Activated T-cell treated with anti-CD3 and anti-CD28 coated beads, Interleukin-2, amount 50 U/mL, for 72 hours (primary cell): Measurements from ENCODE around the gene RAB11FIP2. TPM values are rescaled to one million over a fixed set of nuclear protein-coding genes. Genes with fewer than 3 reads are reported as not detected.
"Not testable (repeated sequence)": the region's sequence is repeated elsewhere in the genome, so short reads cannot be mapped to it uniquely, and the experiment has no call there.

ENCODE experiments used
- ATAC-seq, 2 donors: fragments of 150-1000 bp; cut with Tn5 transposase; replicated peaks in 1 of 2; 2 replicates each; pipeline ENCODE4 v1.10.0; 2021; ENCODE audit warnings: moderate library complexity in 2 of 2, mild to moderate bottlenecking in 1 of 2
- DNase-seq, 2 donors: peaks; one replicate each; pipeline ENCODE4 v3.0.0; 2021 to 2022; ENCODE audit warnings: mixed read lengths in 1 of 2
- H3K27ac Mint-ChIP-seq: one replicate; pipeline ENCODE4 v1.8.0; 2022; ENCODE audit warnings: mild to moderate bottlenecking, moderate library complexity, mixed read lengths
- H3K27me3 Mint-ChIP-seq: one replicate; pipeline ENCODE4 v1.8.0; 2022; ENCODE audit warnings: low read depth, mixed read lengths
- H3K36me3 Mint-ChIP-seq, 2 donors: one replicate each; pipeline ENCODE4 v1.8.0; 2022; ENCODE audit warnings: mixed read lengths in 2 of 2, mild to moderate bottlenecking in 1 of 2; ENCODE audit not compliant: insufficient read depth in 2 of 2
- H3K4me1 Mint-ChIP-seq: one replicate; pipeline ENCODE4 v1.8.0; 2022; ENCODE audit warnings: low read depth, mixed read lengths
- H3K4me3 Mint-ChIP-seq, 2 donors: one replicate each; pipeline ENCODE4 v1.8.0; 2022; ENCODE audit warnings: mild to moderate bottlenecking in 2 of 2, mixed read lengths in 2 of 2, moderate library complexity in 2 of 2
- H3K9me3 Mint-ChIP-seq, 2 donors: one replicate each; pipeline ENCODE4 v1.8.0; 2022; ENCODE audit warnings: mixed read lengths in 2 of 2
- total RNA-seq, 2 donors: library from RNA; stranded (reverse); gene quantifications; one replicate each; pipeline ENCODE4 v1.2.3, GENCODE V29; 2022

The RAB11FIP2 gene, protein sequence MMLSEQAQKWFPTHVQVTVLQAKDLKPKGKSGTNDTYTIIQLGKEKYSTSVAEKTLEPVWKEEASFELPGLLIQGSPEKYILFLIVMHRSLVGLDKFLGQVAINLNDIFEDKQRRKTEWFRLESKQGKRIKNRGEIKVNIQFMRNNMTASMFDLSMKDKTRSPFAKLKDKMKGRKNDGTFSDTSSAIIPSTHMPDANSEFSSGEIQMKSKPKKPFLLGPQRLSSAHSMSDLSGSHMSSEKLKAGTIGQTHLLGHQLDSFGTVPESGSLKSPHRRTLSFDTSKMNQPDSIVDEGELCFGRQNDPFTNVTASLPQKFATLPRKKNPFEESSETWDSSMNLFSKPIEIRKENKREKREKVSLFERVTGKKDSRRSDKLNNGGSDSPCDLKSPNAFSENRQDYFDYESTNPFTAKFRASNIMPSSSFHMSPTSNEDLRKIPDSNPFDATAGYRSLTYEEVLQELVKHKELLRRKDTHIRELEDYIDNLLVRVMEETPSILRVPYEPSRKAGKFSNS
- total RNA-seq = 10 to 100 TPM; 19.6 to 22.1 TPM

- Mint-ChIP-seq H3K4me3 (peak within 1 kb of the TSS; percentile 89 to 98), H3K36me3 (no peaks in the 10 kb centered on the region), H3K4me1 (peaks cover 46% of the 10 kb centered on the region), H3K27ac (peak within 1 kb of the TSS; percentile 93), H3K27me3 (no peaks in the 10 kb centered on the region), H3K9me3 (no peaks in the 10 kb centered on the region)
- ATAC-seq = peak; percentile 95 to 96
- peak; percentile 96 to 97 for DNase-seq
These were observed at the start of gene RAB11FIP2 for GRCh38 chr10:118046395-118047156. Gene RAB11FIP2, minus strand, starts transcription at chr10:118046941. Its CDS starts 778 bp downstream, at chr10:118046163.

DNA sequence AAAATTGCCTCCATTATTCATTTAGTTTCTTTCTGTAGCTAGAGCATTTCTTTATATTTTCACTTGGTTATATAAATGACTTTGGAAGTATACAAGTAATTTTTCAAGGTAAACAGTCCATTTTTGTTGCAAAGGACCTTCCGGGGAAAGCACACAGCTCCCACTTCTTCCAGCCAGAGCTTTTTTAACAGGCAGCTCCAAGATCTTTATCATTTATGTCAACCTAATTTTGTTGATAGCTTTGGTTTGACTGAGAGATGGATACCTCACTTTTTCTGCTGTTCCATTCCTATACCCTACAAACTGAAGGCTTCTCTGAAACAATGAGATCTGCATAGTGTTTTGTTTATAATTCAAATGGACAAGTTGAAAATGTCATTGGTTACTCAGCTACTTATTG lies 49.3 kb upstream of the RAB11FIP2 start:
- Mint-ChIP-seq H3K27me3 (no peaks in the 10 kb centered on the region), H3K27ac (no peak overlapping the region), H3K4me3 (no peak overlapping the region), H3K4me1 (no peaks in the 10 kb centered on the region), H3K9me3 (no peaks in the 10 kb centered on the region), H3K36me3 (no peaks in the 10 kb centered on the region)
- ATAC-seq (no peak), DNase-seq (no peak)

GRCh38 chr10:118092209-118092608 lies 45.5 kb upstream of the RAB11FIP2 start:
- no peaks in the 10 kb centered on the region for H3K4me1 Mint-ChIP-seq
- no peak overlapping the region for H3K4me3 Mint-ChIP-seq
- H3K36me3 Mint-ChIP-seq = no peaks in the 10 kb centered on the region
- ATAC-seq = no peak
- no peaks in the 10 kb centered on the region for H3K9me3 Mint-ChIP-seq
- H3K27ac Mint-ChIP-seq = no peak overlapping the region
- DNase-seq = no peak
- H3K27me3 Mint-ChIP-seq = no peaks in the 10 kb centered on the region

DNA sequence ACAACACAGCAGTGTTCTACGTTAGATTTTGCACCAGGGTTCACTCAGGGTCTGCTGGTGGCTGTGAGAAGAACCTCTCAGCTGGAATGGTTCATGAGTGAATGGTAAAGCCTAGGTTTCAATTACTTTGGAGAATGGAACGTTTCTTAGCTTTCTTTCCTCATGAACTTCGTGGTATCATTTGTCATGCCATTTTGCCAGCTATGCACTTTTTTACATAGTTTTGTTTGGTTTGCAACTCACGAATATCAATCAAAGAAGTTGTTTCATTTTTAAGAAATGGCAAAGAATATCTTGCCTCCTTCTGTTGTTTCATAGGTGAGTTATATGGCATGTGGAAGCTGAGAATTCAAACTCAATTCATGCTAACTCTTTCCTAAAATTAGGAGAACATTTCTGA lies 34.1 kb upstream of the RAB11FIP2 start:
- no peaks in the 10 kb centered on the region for H3K4me1 Mint-ChIP-seq
- H3K9me3 Mint-ChIP-seq = peaks cover 3 to 7% of the 10 kb centered on the region in 2 donors
- no peak overlapping the region for H3K4me3 Mint-ChIP-seq
- H3K27me3 Mint-ChIP-seq = no peaks in the 10 kb centered on the region
- DNase-seq (no peak), ATAC-seq (no peak)
- no peaks in the 10 kb centered on the region for H3K36me3 Mint-ChIP-seq
- H3K27ac Mint-ChIP-seq = no peak overlapping the region

GRCh38 chr10:118076705-118077104 lies 30.0 kb upstream of the RAB11FIP2 start:
- no peak overlapping the region for H3K27ac Mint-ChIP-seq
- H3K36me3 Mint-ChIP-seq = no peaks in the 10 kb centered on the region
- ATAC-seq = no peak
- DNase-seq = no peak
- H3K4me1 Mint-ChIP-seq = no peaks in the 10 kb centered on the region
- H3K4me3 Mint-ChIP-seq = no peak overlapping the region
- peaks cover 4% of the 10 kb centered on the region for H3K27me3 Mint-ChIP-seq
- H3K9me3 Mint-ChIP-seq = no peaks in the 10 kb centered on the region

GRCh38 chr10:118072840-118073239 lies 26.1 kb upstream of the RAB11FIP2 start:
- Mint-ChIP-seq H3K4me3 (no peak overlapping the region), H3K4me1 (no peaks in the 10 kb centered on the region), H3K27ac (no peak overlapping the region), H3K9me3 (no peaks in the 10 kb centered on the region), H3K27me3 (peaks cover 18% of the 10 kb centered on the region), H3K36me3 (no peaks in the 10 kb centered on the region)
- no peak for ATAC-seq
- no peak for DNase-seq

- not testable (repeated sequence) for H3K9me3 Mint-ChIP-seq, H3K36me3 Mint-ChIP-seq, H3K27ac Mint-ChIP-seq, ATAC-seq, H3K4me3 Mint-ChIP-seq, DNase-seq, H3K4me1 Mint-ChIP-seq
- H3K27me3 Mint-ChIP-seq = peaks cover 24% of the 10 kb centered on the region
These were observed 20.6 kb upstream of the RAB11FIP2 start for GRCh38 chr10:118067389-118067788.

GRCh38 chr10:118062798-118063238 lies 16.1 kb upstream of the RAB11FIP2 start:
- Mint-ChIP-seq H3K9me3 (no peaks in the 10 kb centered on the region), H3K4me1 (no peaks in the 10 kb centered on the region), H3K36me3 (no peaks in the 10 kb centered on the region), H3K27me3 (peaks cover 7% of the 10 kb centered on the region), H3K27ac (no peak overlapping the region), H3K4me3 (no peak overlapping the region)
- DNase-seq (no peak), ATAC-seq (no peak)

GRCh38 chr10:118058371-118058770 lies 11.6 kb upstream of the RAB11FIP2 start:
- ATAC-seq = no peak
- Mint-ChIP-seq H3K27ac (no peak overlapping the region), H3K9me3 (no peaks in the 10 kb centered on the region), H3K27me3 (peaks cover 7% of the 10 kb centered on the region), H3K4me3 (no peak overlapping the region), H3K4me1 (no peaks in the 10 kb centered on the region), H3K36me3 (no peaks in the 10 kb centered on the region)
- no peak for DNase-seq

DNA sequence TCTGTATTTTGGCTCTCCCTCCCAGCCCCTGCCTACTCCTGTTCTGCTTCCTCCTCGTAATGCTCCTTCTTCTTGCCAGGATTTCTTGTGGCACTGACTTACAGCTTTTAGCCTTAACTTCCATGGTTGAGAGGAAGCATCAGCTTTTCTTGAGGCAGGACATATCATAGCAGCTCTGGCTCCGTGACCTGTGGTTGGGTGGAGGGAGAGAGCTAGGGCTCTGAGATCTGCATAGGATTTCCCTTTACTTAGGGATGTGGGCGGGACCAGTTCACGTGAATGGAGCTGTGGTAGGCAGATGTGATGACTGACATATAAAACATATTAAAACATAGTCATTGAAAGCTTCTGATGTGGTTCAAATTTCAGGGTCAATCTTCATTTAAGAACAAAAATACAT lies 10.6 kb upstream of the RAB11FIP2 start:
- no peaks in the 10 kb centered on the region for H3K36me3 Mint-ChIP-seq
- no peak overlapping the region for H3K4me3 Mint-ChIP-seq
- no peak for ATAC-seq

GRCh38 chr10:118054383-118054782 lies 7.6 kb upstream of the RAB11FIP2 start:
- Mint-ChIP-seq H3K9me3 (no peaks in the 10 kb centered on the region), H3K36me3 (no peaks in the 10 kb centered on the region), H3K4me3 (no peak overlapping the region), H3K4me1 (no peaks in the 10 kb centered on the region), H3K27ac (no peak overlapping the region), H3K27me3 (peaks cover 7% of the 10 kb centered on the region)
- DNase-seq = no peak
- ATAC-seq = no peak

More for the DNA sequence above, 10.6 kb upstream of the RAB11FIP2 start:
- no peak overlapping the region for H3K27ac Mint-ChIP-seq
- DNase-seq = no peak
- peaks cover 7% of the 10 kb centered on the region for H3K27me3 Mint-ChIP-seq
- H3K9me3 Mint-ChIP-seq = no peaks in the 10 kb centered on the region
- H3K4me1 Mint-ChIP-seq = no peaks in the 10 kb centered on the region

DNA sequence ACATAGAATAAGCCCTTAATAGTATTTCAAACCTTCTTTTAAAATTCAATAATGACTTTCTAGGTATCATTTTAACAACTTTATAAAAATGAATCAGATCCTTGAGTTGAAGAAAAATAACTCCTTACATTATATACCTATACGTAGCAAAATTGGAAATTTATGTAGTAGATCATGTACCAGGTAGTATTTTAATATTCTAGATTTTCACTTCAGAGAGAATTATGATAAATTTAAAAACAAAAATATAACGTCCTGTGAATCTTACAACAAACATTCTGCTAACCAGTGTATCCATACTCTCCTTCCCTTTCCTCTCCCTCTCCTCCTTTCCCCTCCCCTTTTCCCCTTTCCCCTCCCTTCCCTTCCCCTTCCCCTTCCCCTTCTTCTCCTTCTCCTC lies 6.1 kb upstream of the RAB11FIP2 start:
- H3K9me3 Mint-ChIP-seq = no peaks in the 10 kb centered on the region
- ATAC-seq (no peak), DNase-seq (no peak)
- no peaks in the 10 kb centered on the region for H3K36me3 Mint-ChIP-seq
- peaks cover 7% of the 10 kb centered on the region for H3K27me3 Mint-ChIP-seq
- no peak overlapping the region for H3K27ac Mint-ChIP-seq
- H3K4me3 Mint-ChIP-seq = no peak overlapping the region
- no peaks in the 10 kb centered on the region for H3K4me1 Mint-ChIP-seq

GRCh38 chr10:118047880-118048279 lies 1.1 kb upstream of the RAB11FIP2 start:
- Mint-ChIP-seq H3K27ac (peak overlapping the region; percentile 35), H3K4me1 (peaks cover 34% of the 10 kb centered on the region), H3K9me3 (no peaks in the 10 kb centered on the region), H3K27me3 (no peaks in the 10 kb centered on the region), H3K4me3 (peak overlapping the region; percentile 83 to 98), H3K36me3 (no peaks in the 10 kb centered on the region)
- DNase-seq (no peak), ATAC-seq (no peak)
